Stimulated activated naive CD4-positive, alpha-beta T cell (primary cell): ENCODE measurements around the gene LNX2.

Experiments
- DNase-seq, 6 experiments: peaks; one replicate each; lab custom pipeline; 2025; lab: John Stamatoyannopoulos, UW

LNX2 gene

GRCh38 chr13:27620377-27621115, at the start of gene LNX2:
Gene LNX2 (minus strand): TSS chr13:27620529. CDS start chr13:27581703, 38,826 bp downstream.
- DNase-seq, result peak; percentile 90 to 94 (median 93)

- no peak for DNase-seq
These were observed 47.6 kb upstream of the LNX2 start for GRCh38 chr13:27667946-27668345.

DNA sequence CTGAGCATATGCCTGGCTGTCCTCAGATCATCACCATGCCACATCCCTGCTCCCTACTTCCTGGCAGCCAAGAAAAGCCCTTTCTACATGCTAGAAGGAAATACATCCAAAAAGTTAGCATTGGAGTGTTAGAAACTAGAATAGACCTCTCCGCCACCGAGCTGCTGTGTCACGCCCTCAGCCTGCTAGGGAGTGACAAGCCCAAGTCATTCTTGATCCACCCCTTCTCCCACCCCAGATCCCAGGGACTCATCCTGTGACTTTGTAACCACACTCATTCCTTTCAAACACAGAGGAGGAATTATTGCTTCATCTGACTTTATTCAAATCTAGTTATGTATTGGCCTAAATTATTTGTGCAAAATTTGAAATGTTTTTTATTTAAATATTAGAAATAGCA, 46.6 kb upstream of the LNX2 start:
- DNase-seq, result no peak

GRCh38 chr13:27665761-27666160, 45.4 kb upstream of the LNX2 start:
- no peak for DNase-seq

DNA sequence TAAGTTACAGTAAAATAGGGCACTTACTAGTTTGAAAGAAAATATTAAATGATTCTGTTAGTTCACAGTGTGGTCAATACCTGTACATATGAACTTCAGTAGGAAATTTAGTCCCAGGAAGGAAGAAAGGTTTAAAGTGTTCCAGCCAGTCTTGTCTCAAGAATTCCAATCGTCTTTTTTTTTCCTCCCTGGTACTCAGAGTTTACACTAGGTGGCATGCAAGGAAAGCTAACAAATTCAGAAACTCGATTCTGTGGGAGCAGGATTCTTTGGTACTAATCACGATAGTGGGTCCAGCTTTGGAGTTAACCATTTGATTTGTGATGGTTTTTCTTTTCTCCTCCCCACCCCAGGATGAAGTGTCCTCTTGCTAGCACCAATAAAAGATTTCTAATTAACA, 45.0 kb upstream of the LNX2 start:
- DNase-seq, result no peak

GRCh38 chr13:27663947-27664346, 43.6 kb upstream of the LNX2 start:
- DNase-seq, result no peak

DNA sequence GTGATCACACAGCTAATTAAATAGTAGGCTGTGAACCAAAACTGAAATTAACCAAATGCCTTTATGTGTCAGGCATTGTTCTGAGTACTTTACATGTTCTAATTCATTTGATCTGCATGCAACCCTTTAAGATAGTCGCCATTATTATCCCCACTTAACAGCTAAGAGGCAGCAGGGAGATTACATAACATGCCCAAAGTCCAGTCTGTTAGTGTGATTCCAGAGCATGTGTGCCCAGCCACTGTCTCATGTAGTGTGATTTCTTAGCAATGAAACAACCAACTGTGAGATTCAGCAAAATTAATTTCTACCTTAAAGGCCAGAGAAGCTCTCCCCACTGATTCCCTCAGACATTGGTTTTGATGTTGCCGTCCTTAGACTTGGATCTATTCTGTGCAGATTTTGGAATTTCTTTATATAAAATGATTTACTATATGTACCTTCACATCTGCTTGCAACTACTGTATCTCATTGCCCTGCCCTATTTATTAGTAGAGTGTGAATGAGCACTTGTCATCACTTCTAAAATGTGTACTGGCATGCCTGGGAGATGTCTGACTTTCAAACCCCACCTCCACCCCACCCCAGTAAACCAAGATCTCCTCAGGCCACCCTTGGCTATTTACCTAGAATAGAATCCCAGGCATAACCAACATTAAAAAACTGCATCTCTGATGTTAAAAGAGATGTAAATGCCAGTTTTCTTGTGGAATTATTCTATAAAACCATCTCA, 42.6 kb upstream of the LNX2 start:
- no peak for DNase-seq

- no peak for DNase-seq
These were observed 40.7 kb upstream of the LNX2 start for GRCh38 chr13:27661017-27661416.

DNA sequence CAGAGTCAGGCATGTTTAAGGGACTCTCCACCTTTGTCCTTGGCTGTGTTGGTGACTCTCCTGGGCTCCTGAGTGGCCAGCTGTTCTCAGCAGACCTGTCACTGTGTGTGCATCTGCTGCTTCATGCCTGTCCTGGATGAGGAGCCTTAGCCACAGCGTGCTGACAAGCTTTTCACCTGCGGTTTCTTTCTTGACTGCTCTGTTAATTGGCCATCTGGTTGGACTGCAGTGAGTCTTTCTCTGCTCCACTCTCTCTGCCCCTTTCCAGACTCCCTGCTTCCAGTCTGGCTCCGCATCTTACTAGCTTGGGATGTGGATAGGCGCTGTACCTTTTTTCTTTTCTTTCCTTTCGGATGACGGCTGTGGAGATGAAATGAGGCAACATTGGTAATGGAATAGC, 40.2 kb upstream of the LNX2 start:
- DNase-seq, result no peak

DNA sequence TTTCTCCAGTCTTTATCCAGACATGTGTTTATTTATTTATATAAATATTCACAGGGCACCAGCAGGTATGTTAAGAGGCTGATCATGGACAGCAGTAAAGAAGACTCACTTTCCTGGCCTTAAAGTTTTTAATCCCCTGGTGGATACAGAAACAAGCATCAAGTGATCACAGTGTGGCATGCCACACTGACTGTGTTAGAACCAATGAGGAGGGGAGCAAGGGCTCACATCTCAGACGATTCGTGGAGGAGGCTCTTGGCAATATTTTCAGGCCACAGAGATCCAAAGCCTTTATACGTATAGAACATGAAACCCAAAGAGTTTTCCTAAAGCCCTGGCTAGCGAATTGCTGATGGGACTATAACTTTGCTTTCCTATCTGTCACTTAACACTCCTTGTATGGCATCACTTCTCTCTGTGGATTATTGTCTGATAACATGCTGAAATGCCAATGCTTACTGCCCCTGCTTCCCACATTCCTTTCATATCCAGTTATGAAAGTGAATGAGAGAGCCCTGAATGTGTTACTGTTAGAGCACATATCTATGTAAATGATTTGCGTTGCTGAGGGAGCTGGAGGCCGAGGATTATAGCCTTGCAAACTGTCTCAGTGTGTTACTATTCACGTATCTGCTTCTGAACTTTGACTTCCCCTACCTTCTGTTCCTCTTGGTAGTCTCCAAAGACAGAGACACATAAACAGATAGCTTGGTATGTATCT, 39.0 kb upstream of the LNX2 start:
- DNase-seq, result no peak

DNA sequence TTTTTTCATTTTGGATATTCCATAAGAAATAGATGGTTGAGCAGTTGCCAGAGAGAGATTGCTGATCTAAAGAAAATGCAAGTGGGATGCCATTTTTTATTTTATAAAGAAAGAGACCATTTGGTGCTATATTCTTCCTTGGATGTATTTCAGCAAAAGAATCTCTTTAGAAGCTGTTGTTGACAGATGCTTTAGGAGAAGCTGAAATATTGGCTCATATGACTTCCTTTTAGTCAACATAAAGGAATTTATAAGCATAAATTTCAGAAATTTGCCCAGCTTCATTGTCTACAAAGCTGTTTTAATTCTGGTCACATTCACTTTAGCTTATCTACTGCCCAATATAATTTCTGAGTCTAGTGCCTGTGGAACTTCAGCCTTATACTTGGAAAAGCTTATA, 38.2 kb upstream of the LNX2 start:
- no peak for DNase-seq

- DNase-seq, result no peak
These were observed 37.4 kb upstream of the LNX2 start for GRCh38 chr13:27657724-27658123.

DNA sequence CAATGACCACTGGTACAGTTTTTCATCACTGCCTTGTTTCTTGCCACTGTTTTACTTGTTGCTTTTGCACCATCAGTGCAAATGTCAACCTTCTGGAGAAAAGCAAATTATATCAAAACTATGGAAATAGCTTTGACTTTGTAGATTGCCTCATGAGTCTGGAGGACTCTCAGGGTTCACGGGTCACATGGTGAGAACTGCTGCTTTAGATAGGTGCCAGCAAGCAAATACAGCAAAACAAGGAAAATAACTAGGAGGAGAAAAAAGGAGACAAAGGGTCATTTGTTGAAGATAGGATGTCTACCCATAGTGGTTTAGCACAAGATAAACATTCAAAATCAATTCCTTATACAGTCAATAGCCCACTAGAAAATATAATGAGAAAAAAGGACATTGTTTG, 34.5 kb upstream of the LNX2 start:
- DNase-seq, result no peak

GRCh38 chr13:27654059-27654458, 33.7 kb upstream of the LNX2 start:
- no peak for DNase-seq

- no peak for DNase-seq
These were observed 30.0 kb upstream of the LNX2 start for GRCh38 chr13:27650312-27650711.

DNA sequence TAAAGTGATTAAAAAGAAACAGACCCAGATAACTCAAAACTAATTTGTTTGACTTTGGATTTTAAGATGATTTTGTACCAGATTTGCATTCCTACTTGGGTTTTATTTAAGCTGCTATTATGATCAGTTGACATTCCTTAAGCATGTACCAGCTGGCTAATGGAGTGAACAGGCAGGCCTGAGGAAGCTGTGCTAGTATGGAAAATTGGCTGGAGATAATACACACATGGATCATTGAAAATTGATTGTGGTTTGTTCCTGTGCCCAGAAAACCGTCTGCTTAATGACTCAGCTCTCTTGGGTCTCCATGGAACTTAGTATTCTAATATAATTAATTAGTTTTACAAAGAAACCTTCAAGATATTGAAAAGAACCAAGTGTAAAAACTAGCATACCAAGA, 24.0 kb upstream of the LNX2 start:
- no peak for DNase-seq

DNA sequence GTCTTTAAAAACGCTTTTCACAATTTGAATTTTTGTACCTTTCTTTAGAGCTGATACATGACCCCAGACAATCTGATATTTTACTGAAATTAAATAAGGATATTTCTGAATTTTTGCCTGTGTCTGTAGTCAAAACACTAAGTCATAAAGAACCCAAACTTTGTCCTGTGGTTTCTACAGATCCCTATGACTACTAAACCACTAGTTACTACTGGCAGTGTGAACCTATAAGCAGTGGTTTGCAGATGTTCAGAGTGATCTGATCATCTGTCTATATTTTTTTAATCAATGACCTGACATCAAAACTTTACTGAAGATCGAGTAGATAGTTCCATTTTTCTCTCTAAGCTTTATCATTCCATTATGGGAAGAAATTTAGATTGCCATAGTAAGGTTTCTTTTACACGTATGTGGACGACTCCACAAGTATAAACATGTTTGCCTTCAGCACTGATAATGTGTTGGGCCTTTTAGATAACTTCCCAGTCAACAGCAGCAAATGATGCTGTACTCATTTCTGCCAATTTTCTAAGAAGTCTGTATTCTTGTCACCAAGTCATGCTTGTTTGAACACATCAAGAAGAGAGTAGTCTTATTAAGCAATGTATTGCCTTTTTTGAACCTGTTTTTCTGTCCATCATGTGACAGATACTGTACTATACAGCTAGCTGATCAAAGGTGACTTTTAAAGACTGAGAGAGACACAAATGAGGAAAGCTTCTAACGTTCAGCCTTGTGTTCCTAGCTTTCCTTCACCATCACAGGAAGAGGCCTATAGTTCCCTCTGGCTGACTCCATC, 23.2 kb upstream of the LNX2 start:
- no peak for DNase-seq

DNA sequence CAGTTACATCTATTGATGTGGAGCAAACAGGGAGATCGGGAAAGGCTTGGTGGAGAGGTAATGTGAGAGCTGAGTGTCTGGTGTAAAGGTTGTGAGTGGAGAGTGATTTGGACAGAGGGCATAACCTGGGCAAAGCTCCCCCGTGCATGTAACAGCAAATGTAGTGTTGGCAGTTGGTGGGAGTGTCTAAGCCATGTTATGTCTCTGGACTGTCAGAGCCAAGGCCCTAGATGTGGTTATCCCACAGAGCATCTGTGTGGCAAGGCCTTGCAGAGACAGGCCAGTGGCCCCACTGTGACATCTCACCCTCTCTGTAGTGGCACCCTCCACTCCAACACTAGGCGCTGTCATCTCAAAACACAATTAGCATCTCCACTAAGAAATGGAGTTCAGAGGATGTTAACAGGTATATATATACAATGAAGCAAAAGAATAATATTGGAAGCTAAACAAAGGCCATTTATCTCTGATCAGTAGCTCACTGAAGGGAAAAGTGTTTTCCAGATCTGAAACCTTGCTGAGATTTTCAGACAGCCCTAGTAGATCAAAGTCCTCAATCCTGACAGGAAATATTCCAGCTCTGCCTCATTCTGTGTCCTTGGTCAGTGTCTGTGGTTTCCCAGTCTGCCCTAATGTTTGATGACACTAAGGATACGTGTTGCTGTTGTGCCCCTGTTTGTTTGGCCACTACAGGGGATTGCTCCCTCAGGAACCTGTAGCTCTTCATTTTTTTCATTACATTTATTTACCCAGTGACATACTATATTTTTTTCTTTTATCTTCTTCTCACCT, 21.6 kb upstream of the LNX2 start:
- no peak for DNase-seq

- no peak for DNase-seq
These were observed 18.9 kb upstream of the LNX2 start for GRCh38 chr13:27639186-27639585.

DNA sequence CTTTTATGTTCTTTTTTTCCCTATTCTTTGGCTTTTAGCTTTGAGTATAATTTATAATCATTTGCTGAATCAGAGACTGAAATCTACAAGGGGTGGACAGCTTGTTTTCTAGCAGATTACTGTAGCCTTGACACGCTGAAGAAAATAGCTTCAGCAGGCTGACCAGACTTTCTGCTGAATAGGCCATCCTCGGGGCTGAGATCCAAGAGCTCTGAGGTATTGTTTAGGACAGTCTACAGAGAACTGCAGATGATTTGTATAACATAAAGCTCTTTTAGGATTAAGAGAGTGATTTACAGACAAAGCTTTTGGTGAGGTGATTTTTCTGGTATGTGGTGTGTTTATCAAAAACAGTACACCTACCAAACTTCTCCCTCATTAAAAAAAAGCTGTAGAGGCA, 18.2 kb upstream of the LNX2 start:
- no peak for DNase-seq

GRCh38 chr13:27638001-27638400, 17.7 kb upstream of the LNX2 start:
- DNase-seq, result no peak

DNA sequence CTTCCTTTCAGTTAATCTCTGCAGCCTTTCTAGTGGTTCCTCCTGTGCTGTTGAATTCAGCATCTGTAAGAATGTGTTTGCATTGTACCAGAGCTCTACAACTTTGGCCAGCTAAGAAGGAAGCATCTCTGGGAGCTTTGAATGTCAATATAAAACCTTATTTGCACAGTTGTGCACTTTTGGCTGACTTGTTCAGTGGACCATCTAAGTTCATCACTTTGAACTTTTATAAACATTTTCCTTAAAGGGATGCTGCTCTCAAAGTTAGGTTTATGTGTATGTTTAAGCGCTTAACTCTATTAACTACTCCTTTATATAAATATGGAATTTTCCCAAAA, 16.9 kb upstream of the LNX2 start:
- no peak for DNase-seq
